Panc1 (cell line): Measurements from ENCODE around the gene SAMD15. TPM values are rescaled to one million over a fixed set of nuclear protein-coding genes. Genes with fewer than 3 reads are reported as not detected.

Source experiments
- ATAC-seq: fragments of 200-7000 bp; cut with Tn5 transposase; 2 replicates; pipeline ENCODE4 v1.9.1; 2020; ENCODE audit warnings: mild to moderate bottlenecking, moderate library complexity
- BruUV-seq: library from RNA; stranded (reverse); fragments of 400-500 nt; replicated peaks from 2 replicates; lab custom pipeline; 2021; lab: Mats Ljungman, UMichigan
- CTCF ChIA-PET: fragments of 300-600 bp; sonication (Branson Sonifier 250); formaldehyde crosslinking; loops from one replicate; lab custom pipeline; 2022; ENCODE audit warnings: antibody characterized with exemption; lab: Charles Lee
- POLR2A ChIA-PET: fragments of 300-600 bp; sonication (Branson Sonifier 250); formaldehyde crosslinking; loops from one replicate; lab custom pipeline; 2022; ENCODE audit warnings: antibody characterized with exemption; lab: Charles Lee
- DNase-seq: peaks from one replicate; pipeline ENCODE4 v3.0.0-alpha.2; 2010; ENCODE audit warnings: low read depth, low spot score
- H3K27ac ChIP-seq: 2 replicates; pipeline ENCODE4 v1.5.1; 2011; ENCODE audit warnings: mild to moderate bottlenecking, low read length, inconsistent platforms
- H3K27me3 ChIP-seq: fragments of 200-500 bp; sonication (Bioruptor generic); 2 replicates; pipeline ENCODE4 v1.6.0; 2014; ENCODE audit warnings: low read length, inconsistent platforms; ENCODE audit not compliant: control insufficient read depth, insufficient read depth
- H3K36me3 ChIP-seq: fragments of 200-500 bp; sonication (Bioruptor generic); 2 replicates; pipeline ENCODE4 v1.5.1; 2014; ENCODE audit warnings: inconsistent platforms, mild to moderate bottlenecking, low read length, moderate library complexity; ENCODE audit not compliant: control insufficient read depth, insufficient read depth
- H3K4me1 ChIP-seq: 2 replicates; pipeline ENCODE4 v1.5.1; 2011; ENCODE audit warnings: inconsistent platforms, mild to moderate bottlenecking, low read length, moderate library complexity; ENCODE audit not compliant: control insufficient read depth, insufficient read depth
- H3K4me3 ChIP-seq, 2 experiments: 2 replicates each; pipeline ENCODE4 v1.5.1; 2011 to 2012; ENCODE audit warnings: low read depth in 2 of 2, low read length in 2 of 2, mild to moderate bottlenecking in 2 of 2, inconsistent platforms in 1 of 2, moderate library complexity in 1 of 2
- H3K9me3 ChIP-seq: fragments of 200-500 bp; sonication (Bioruptor generic); 2 replicates; pipeline ENCODE4 v1.5.1; 2014; ENCODE audit warnings: low read depth, mild to moderate bottlenecking, inconsistent platforms, low read length, moderate library complexity; ENCODE audit not compliant: control insufficient read depth, insufficient read depth
- POLR2AphosphoS5 ChIP-seq: IDR thresholded peaks from 2 replicates; pipeline ENCODE4 v1.6.1; 2012; ENCODE audit warnings: mild to moderate bottlenecking, low read depth, low read length, moderate library complexity
- SIN3A ChIP-seq: IDR thresholded peaks from 2 replicates; pipeline ENCODE4 v1.6.1; 2012; ENCODE audit warnings: low read depth, mild to moderate bottlenecking, low read length, moderate library complexity, borderline replicate concordance; ENCODE audit not compliant: insufficient read depth
- TCF7L2 ChIP-seq: IDR thresholded peaks from 2 replicates; pipeline ENCODE4 v1.6.1; 2011; ENCODE audit warnings: mild to moderate bottlenecking, low read depth, low read length, inconsistent platforms
- in situ Hi-C: cut with HindIII; loops from 2 replicates; pipeline ENCODE4 v1.10.0; 2016; ENCODE audit warnings: low sequenced_read_pairs, low pct_unique_long_range_greater_than_20kb
- intact Hi-C: fragments of 100-400 bp; cut with micrococcal nuclease; formaldehyde crosslinking; loops from one replicate; pipeline ENCODE4 v1.10.0; 2022; ENCODE audit not compliant: unreplicated experiment
- total RNA-seq: library from RNA; stranded (reverse); gene quantifications from one replicate; pipeline ENCODE4 v1.2.1, GENCODE V29; 2021; ENCODE audit not compliant: unreplicated experiment
- TF ChIP-seq, protein P1 (sequence below), 2 experiments: IDR thresholded peaks; 2 replicates each; pipeline ENCODE4 v1.6.1; 2011 to 2012; ENCODE audit warnings: low read depth in 2 of 2, control low read depth in 1 of 2, low read length in 1 of 2, mild to moderate bottlenecking in 1 of 2, moderate library complexity in 1 of 2; ENCODE audit not compliant: insufficient read depth in 1 of 2
- TF ChIP-seq, protein P2 (sequence below): fragments of 450-650 bp; IDR thresholded peaks from 2 replicates; pipeline ENCODE4 v1.5.1; 2017; ENCODE audit warnings: mild to moderate bottlenecking

Gene SAMD15
- total RNA-seq, 1 experiment from 2014 or later = 1.4 TPM

DNA sequence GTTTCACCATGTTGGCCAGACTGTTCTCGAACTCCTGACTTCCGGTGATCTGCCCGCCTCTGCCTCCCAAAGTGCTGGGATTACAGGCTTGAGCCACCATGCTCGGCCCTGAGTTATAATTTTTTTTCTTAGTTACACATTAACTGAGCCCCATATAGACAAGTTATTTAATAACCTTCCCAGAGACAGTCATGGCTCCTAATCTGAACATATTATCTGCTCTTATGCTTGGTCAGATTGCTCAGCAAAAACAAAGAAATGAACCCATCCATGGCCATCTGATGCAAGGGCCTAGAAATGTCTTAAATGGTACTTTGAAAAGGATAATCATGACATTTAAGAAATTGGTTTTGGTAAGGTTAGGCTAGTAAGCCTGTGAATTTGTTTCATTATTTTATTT lies 13.0 kb downstream of the SAMD15 start:
- in situ Hi-C loops (no loop called here), intact Hi-C loops (no loop called here)
- CTCF ChIA-PET = no interaction called here
- POLR2A ChIA-PET = no interaction called here
- H3K4me3 ChIP-seq = no peak overlapping the region
- no peak overlapping the region for H3K27ac ChIP-seq
- no peaks in the 10 kb centered on the region for H3K4me1 ChIP-seq
- no peaks in the 10 kb centered on the region for H3K9me3 ChIP-seq
- ATAC-seq = no peak
- H3K36me3 ChIP-seq = no peaks in the 10 kb centered on the region
- no peaks in the 10 kb centered on the region for H3K27me3 ChIP-seq
- DNase-seq = no peak
- TF ChIP-seq, protein P1, sequence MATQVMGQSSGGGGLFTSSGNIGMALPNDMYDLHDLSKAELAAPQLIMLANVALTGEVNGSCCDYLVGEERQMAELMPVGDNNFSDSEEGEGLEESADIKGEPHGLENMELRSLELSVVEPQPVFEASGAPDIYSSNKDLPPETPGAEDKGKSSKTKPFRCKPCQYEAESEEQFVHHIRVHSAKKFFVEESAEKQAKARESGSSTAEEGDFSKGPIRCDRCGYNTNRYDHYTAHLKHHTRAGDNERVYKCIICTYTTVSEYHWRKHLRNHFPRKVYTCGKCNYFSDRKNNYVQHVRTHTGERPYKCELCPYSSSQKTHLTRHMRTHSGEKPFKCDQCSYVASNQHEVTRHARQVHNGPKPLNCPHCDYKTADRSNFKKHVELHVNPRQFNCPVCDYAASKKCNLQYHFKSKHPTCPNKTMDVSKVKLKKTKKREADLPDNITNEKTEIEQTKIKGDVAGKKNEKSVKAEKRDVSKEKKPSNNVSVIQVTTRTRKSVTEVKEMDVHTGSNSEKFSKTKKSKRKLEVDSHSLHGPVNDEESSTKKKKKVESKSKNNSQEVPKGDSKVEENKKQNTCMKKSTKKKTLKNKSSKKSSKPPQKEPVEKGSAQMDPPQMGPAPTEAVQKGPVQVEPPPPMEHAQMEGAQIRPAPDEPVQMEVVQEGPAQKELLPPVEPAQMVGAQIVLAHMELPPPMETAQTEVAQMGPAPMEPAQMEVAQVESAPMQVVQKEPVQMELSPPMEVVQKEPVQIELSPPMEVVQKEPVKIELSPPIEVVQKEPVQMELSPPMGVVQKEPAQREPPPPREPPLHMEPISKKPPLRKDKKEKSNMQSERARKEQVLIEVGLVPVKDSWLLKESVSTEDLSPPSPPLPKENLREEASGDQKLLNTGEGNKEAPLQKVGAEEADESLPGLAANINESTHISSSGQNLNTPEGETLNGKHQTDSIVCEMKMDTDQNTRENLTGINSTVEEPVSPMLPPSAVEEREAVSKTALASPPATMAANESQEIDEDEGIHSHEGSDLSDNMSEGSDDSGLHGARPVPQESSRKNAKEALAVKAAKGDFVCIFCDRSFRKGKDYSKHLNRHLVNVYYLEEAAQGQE (IDR thresholded peaks at IDR 0.05; ENCODE audit: insufficient read depth in 1 of 2, low read depth in 2 of 2, low read length in 1 of 2) = no peak
- TF ChIP-seq SIN3A = no peak
- TF ChIP-seq POLR2AphosphoS5 = no peak
- TF ChIP-seq, protein P2, sequence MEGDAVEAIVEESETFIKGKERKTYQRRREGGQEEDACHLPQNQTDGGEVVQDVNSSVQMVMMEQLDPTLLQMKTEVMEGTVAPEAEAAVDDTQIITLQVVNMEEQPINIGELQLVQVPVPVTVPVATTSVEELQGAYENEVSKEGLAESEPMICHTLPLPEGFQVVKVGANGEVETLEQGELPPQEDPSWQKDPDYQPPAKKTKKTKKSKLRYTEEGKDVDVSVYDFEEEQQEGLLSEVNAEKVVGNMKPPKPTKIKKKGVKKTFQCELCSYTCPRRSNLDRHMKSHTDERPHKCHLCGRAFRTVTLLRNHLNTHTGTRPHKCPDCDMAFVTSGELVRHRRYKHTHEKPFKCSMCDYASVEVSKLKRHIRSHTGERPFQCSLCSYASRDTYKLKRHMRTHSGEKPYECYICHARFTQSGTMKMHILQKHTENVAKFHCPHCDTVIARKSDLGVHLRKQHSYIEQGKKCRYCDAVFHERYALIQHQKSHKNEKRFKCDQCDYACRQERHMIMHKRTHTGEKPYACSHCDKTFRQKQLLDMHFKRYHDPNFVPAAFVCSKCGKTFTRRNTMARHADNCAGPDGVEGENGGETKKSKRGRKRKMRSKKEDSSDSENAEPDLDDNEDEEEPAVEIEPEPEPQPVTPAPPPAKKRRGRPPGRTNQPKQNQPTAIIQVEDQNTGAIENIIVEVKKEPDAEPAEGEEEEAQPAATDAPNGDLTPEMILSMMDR = no peak
- TF ChIP-seq TCF7L2 = no peak
- no TSS peak for BruUV-seq

DNA sequence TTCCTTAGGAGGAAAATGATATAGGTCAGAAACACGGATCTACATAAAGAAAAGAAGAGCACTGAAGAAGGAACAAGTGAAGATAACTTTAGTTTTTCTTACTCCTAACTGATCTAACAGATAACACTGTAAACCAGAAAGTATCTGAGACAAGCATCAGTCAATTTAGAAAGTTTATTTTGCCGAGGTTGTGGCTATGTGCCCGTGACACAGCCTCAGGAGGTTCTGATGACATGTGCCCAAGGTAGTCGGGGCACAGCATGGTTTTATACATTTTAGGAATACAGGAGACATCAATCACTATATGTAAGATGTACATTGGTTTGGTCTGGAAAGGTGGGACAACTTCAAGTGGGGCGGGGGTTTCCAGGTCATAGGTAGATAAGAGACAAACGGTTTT lies 23.0 kb downstream of the SAMD15 start:
- H3K4me3 ChIP-seq = no peak overlapping the region
- no peaks in the 10 kb centered on the region for H3K4me1 ChIP-seq
- no peaks in the 10 kb centered on the region for H3K36me3 ChIP-seq
- CTCF ChIA-PET = no interaction called here
- no peak for ATAC-seq
- no peak for DNase-seq
- in situ Hi-C loops (no loop called here), intact Hi-C loops (no loop called here)
- POLR2A ChIA-PET = no interaction called here
- no peak overlapping the region for H3K27ac ChIP-seq
- BruUV-seq = no TSS peak
- TF ChIP-seq, protein P1 (IDR thresholded peaks at IDR 0.05; ENCODE audit: insufficient read depth in 1 of 2, low read depth in 2 of 2, low read length in 1 of 2) = no peak
- TF ChIP-seq SIN3A (no peak), TCF7L2 (no peak), POLR2AphosphoS5 (no peak)
- TF ChIP-seq, protein P2 = no peak
- H3K27me3 ChIP-seq = no peaks in the 10 kb centered on the region
- H3K9me3 ChIP-seq = no peaks in the 10 kb centered on the region
